ENCODE measurements around the gene ADRA2A.
A peak's percentile ranks its signal among the peaks of the same experiment; 100 is the strongest.

ADRA2A gene

GRCh38 chr10:111113238-111113960 lies 36.6 kb downstream of the ADRA2A start:
- DNase-seq = no peak

GRCh38 chr10:111113961-111114757 lies 37.3 kb downstream of the ADRA2A start:
- DNase-seq = no peak

- no peak for DNase-seq
Measured at GRCh38 chr10:111114758-111115500, 38.1 kb downstream of the ADRA2A start.

DNA sequence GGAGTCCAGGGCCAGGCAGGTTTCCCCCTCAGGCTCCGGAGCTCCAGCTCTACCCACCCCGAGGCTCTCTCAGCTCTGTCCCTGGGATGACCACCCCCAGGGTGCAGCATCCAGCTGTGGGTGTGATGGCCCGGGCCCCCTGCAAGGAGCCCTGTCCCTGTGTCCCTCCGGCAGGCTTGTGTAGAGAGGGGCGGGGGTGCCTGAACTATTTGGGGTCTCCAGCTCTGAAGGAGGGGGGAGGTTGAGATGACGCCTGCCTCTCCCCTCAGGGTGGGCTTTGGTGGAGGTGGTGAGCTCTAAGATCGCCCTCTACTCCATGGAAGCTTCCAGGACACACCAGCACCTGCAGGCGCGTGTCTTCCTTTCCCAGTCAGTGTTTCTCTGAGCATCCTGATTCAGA lies 39.4 kb downstream of the ADRA2A start:
- no peak for DNase-seq

GRCh38 chr10:111116762-111117445 lies 40.1 kb downstream of the ADRA2A start:
- no peak for DNase-seq

DNA sequence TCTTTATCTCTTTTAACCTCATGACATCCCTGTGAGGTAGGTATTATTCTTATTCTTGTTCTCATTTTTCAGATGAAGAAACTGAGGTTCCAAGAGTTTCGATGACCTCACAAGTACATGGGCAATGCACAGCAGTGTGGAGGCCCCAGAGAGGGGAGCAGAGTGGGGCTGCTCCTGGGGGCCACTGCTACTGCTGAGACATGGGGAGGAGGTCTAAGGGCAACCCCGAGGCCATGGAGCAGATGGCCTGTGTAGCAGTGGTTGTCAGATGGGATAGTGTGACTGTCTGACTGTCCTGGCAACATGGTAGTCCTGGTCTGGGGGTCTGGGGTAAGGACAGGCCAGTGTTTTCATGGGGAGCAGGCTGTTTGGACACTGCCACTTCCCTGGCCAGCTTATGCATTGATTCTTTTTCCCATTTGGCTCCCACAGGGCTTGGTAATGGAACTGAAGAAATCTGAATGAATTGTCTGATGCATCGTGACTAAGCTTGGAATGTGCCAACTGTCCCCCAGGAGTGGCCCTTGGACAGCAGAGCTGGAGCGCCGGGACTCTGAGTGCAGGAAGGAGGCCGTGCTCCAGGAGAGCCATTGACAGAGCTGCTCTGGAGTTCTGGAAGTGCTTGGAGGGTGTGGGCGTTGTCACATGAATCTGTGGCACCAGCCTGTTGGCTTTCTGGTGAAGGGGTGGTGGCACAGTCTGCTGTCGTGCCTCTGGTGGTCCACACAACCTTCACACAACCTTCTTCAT lies 40.9 kb downstream of the ADRA2A start:
- no peak for DNase-seq

DNA sequence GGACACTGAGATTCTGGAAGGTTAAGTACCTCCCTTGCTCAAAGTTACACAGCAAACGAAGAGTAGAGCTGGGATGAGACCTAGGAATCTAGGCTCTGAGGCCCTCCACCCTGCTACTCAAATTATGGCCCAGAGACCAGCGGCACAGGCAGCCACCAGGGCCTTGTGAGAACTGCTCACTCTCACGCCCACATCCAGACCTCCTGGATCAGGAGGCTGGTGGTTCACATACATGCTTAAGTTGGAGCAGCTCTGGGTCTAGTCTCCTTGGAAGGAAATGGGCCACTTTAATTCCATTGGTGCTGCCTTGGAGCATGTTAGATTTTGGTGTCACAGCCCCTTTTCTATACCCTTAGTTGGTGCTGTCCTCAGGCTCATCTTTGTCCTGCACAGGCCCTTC lies 41.9 kb downstream of the ADRA2A start:
- DNase-seq = no peak

GRCh38 chr10:111119637-111120036 lies 42.8 kb downstream of the ADRA2A start:
- no peak for DNase-seq

DNA sequence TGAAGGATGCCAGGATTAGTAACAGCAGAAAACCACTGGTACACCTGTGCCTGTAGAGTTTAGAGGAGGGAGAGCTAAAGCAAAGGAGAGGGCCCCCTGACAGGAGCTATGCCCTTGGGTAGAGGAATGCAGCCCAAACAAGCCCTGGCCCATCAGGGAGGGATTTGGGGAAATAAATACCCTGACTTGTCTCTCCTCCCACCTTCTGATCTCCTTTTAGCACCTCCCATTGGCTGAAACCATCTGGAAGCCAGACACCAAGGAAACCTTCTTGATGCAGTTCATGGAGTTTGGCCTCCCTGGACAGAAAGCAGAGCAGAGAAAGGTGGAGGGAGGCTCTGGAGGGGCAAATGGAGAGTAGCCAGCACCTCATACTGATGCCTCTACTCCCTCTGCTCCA lies 45.3 kb downstream of the ADRA2A start:
- no peak for DNase-seq

DNA sequence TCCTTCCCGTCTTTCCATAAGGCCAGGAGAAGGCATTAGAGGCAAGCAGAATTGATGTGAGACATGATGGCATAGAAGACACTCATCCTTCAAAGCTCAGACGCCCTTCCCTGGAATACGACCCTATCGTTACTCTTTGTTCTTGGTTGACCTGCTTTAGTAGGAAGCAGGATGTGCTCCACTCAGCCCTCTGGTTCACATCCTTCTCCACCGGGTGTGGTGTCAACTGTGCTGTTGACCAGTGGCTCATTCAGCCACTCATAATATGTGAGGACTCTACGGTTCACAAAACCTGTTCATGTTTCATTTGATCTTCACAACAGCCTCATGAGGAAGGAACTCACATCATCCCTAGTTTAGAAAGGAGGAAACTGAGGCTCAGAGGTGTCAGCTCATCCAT lies 47.1 kb downstream of the ADRA2A start:
- no peak for DNase-seq

- no peak for DNase-seq
Measured at GRCh38 chr10:111125102-111125501, 48.3 kb downstream of the ADRA2A start.

DNA sequence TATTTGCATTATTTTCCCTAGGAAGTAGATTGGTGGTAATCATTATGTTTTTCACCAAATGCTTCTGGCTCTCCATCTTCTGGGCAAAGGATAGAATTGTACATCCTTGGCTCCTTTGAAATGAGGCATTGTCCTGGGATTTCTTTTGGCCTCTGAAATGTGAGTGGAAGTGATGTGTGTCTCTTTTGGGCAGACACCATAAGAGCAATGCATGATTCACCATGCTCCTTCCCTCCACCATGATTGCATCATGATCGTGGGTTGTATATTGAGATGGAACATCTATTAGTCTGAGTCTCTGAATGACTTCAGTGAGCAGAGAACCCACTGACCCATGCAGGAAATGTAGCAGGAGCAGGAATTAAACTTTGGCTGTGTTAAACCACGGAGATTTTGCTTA lies 49.2 kb downstream of the ADRA2A start:
- no peak for DNase-seq

- DNase-seq = no peak
Measured at GRCh38 chr10:111127081-111127848, 50.4 kb downstream of the ADRA2A start.

DNA sequence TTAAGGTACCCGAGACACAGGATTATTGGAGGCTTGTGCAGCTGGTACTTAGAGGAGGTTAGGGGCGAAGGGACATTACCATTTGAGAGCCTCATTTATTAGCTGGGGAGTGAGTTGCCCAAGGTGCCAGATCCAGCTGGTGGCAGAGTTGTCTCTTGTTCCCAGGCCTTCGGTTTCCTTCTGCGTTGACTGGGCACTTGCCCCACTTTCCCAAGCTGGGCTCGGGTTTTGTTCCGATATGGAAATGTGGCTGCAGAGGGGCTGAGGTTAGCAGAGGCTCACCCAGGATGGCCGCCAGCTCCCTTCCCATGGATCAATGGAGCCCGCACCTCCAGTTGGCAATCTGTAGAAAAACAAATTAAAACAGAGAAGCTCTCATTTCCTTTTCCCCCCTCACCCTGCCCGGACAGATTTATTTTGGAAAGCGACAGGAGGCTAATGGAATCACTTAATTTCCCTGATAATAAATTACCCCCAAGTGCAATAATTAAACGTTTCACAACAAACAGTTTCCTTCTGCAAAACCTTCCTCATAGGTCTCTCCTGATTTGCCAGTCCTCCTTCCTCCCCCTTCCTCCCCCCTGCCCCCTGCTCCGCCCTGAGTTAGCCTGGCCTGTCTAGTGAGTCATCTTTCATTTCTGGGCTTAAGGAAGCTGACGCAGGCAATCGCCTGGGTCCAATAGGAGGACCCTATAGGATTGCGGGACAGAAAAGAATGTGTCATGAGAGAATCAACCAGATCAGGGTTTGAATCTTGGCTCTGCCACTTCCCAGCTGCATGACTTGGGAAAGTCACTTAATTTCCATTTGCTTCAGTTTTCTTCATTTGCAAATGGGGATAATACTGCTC lies 51.7 kb downstream of the ADRA2A start:
- peak in 1 of 2 donors; percentile 29 for DNase-seq

DNA sequence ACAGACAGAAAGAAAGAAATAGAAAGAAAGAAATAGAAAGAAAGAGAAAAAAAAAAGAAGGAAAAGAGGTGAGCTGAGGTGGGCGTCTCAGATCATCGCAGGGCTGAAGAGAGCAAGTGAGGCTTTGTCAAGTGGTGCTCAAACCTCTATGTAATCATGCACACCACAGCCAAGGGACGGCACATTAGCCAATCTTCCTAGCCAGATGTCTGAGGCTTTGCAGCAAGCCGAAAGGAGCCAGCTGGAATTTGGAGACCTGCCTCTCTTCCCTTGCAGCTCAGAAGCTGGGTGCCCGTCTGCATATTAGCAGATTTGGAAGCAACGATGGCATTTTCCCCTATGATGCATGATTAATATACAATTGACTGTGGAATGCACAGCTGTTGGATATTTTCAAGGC lies 52.5 kb downstream of the ADRA2A start:
- DNase-seq = no peak

DNA sequence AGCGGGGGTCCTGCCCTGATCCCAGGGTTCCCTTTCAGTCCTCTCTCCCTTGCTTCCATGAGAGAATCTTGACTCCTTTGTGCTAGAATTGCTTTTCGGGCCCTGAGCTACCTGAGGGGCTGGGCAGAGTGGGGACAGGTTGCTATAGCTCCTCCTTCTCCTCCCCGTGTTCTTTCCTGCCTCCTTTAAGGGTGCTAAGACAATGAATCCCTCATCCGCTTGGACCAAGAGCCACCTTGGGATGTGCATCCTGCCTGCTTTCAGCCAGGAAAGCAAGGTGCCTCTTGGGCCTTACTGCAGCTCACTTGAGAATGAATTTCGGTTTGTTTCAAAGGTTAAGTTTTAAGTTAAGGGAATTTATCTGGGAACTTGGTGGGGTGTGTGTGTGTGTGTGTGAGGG lies 53.6 kb downstream of the ADRA2A start:
- DNase-seq = no peak
